A549 treated with Mapracorat at 1 μM for 4 hours (cell line): ENCODE data around the gene CST4. TPM values are rescaled to one million over a fixed set of nuclear protein-coding genes. Genes with fewer than 3 reads are reported as not detected.

Experiments
- total RNA-seq: library from RNA; stranded (reverse); fragments of 200-300 nt; extraction: Qiagen RNA extraction; gene quantifications from 5 replicates; pipeline ENCODE4 v1.2.3, GENCODE V29; 2022

Gene CST4, protein sequence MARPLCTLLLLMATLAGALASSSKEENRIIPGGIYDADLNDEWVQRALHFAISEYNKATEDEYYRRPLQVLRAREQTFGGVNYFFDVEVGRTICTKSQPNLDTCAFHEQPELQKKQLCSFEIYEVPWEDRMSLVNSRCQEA
- total RNA-seq, result not detected in 5 replicates

DNA sequence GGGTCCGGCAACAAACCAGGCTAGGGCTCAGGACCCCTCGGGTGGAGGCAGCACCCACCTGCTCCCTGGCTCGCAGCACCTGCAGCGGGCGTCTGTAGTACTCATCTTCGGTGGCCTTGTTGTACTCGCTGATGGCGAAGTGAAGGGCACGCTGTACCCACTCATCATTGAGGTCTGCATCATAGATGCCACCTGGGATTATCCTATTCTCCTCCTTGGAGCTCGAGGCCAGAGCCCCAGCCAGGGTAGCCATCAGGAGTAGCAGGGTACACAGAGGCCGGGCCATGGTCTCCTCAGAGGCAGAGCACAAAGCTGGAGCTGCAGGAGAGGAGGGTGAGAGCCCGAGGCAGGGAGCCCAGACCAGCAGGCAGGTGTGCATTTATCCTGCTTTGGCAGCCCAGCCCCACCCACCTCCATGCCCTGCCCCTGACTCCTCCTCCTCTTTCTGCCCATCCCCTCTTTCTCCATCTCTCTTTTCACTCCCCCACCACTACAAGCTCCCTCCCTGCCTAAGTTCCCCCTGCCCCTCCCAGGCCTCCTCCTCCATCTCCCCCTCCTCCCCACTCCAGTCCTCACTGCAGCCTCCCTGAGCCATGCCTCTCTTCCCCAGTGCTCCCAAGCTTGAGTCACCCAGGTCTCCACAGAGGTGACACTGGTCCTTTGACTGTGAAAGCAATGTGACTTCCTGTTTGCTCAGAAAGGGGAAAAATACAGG, at the start of gene CST4:
TSS of gene CST4 (minus strand) at position 355 of the 715 bp plus-strand sequence. CDS start at position 286, 69 bp downstream.

DNA sequence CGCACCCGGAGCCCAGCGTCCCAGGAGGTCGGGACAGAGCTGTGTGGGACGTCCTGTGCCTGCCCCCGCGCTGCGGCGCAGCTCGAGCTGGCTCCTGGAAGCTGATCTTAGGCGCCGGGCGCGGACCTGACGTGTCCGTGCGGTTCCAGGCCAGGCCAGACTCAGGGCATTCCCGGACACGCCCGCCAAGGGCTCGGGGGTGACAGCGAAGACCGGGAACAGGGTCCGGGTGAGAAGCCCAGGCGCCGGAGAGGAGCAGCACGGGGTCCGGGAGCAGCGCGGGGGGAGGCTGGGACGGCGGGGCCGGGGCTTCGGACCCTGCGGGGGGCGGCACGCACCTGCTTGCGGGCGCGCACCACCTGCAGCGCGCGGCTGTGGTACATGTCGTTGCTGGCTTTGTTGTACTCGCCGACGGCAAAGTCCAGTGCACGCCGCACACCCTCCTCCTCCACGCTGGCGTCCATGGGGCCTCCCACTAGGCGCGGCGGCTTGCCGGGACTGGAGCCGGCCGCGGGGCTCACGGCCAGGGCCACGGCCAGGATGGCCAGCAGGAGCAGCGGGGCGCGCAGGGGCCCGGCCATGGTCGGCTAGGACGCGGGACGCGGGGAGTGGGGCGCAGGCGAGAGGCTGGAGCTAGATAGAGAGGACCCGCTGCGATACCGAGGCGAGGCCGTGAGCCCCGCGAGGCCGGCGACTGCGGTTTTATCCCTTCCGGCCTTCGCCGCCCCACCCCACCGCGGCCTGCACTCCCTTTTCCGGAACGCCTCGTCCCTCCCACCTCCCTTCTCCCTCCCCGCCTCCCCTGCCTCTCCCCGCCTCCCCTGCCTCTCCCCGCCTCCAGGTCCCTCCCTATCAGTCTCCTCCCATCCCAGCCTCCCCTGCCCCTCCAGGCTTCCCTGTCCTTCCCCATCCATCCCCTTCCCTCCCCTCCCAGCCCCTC, 51.3 kb downstream of the CST4 start, which contains the start of gene CST3:
TSS of gene CST3 (minus strand) at position 674 of the 940 bp plus-strand sequence. CDS start at position 581, 93 bp downstream.

Other genes with a start within 250 kb of the CST4 start
- gene CSTL1, start 249.4 kb downstream of the CST4 start, total RNA-seq, result 0.35 TPM in 1 of 5 replicates, not detected in the others
- gene CST11, start 236.2 kb downstream of the CST4 start, total RNA-seq, result not detected in 5 replicates
- not detected in 5 replicates for gene CST8, start 197.9 kb downstream of the CST4 start, total RNA-seq
- not detected in 5 replicates for gene CST9L, start 120.6 kb downstream of the CST4 start, total RNA-seq
- gene CST9, start 83.1 kb downstream of the CST4 start, total RNA-seq, result not detected in 5 replicates
- 263 to 436 TPM (median 419 TPM) in 5 replicates for gene CST3, start 51.1 kb downstream of the CST4 start, total RNA-seq
- 0.67 to 0.86 TPM (median 0.84 TPM) in 5 replicates for gene CST1, start 61.9 kb upstream of the CST4 start, total RNA-seq
- gene CST2, start 137.7 kb upstream of the CST4 start, total RNA-seq, result 0.27 to 0.85 TPM (median 0.43 TPM) in 5 replicates
- gene CST5, start 190.7 kb upstream of the CST4 start, total RNA-seq, result not detected in 5 replicates